Measurements from ENCODE around the gene NOL9.

NOL9 gene

GRCh38 chr1:6519491-6519934 lies 34.8 kb downstream of the NOL9 start:
- no peak for DNase-seq

GRCh38 chr1:6517435-6517851 lies 36.9 kb downstream of the NOL9 start:
- no peak for DNase-seq

GRCh38 chr1:6515771-6516170 lies 38.5 kb downstream of the NOL9 start:
- no peak for DNase-seq

- DNase-seq, result no peak
These were observed 41.0 kb downstream of the NOL9 start for GRCh38 chr1:6513320-6513801.

GRCh38 chr1:6512908-6513280 lies 41.4 kb downstream of the NOL9 start:
- no peak for DNase-seq

GRCh38 chr1:6512245-6512907 lies 41.9 kb downstream of the NOL9 start:
- DNase-seq, result no peak

- no peak for DNase-seq
These were observed 42.6 kb downstream of the NOL9 start for GRCh38 chr1:6511561-6512244.

- no peak for DNase-seq
These were observed 43.3 kb downstream of the NOL9 start for GRCh38 chr1:6511056-6511455.

- no peak for DNase-seq
These were observed 43.8 kb downstream of the NOL9 start for GRCh38 chr1:6510493-6510892.

- no peak for DNase-seq
These were observed 44.4 kb downstream of the NOL9 start for GRCh38 chr1:6509919-6510291.

GRCh38 chr1:6509220-6509918 lies 44.9 kb downstream of the NOL9 start:
- DNase-seq, result no peak

- no peak for DNase-seq
These were observed 45.5 kb downstream of the NOL9 start for GRCh38 chr1:6508816-6509189.

GRCh38 chr1:6508154-6508815 lies 46.0 kb downstream of the NOL9 start:
- no peak for DNase-seq

GRCh38 chr1:6507461-6507911 lies 46.8 kb downstream of the NOL9 start:
- DNase-seq, result no peak

- DNase-seq, result no peak
These were observed 47.3 kb downstream of the NOL9 start for GRCh38 chr1:6507037-6507428.

- DNase-seq, result no peak
These were observed 47.9 kb downstream of the NOL9 start for GRCh38 chr1:6506210-6507036.

GRCh38 chr1:6505367-6506209 lies 48.7 kb downstream of the NOL9 start:
- no peak for DNase-seq

- no peak for DNase-seq
These were observed 49.4 kb downstream of the NOL9 start for GRCh38 chr1:6504887-6505286.

GRCh38 chr1:6503884-6504602 lies 50.3 kb downstream of the NOL9 start:
- no peak for DNase-seq

GRCh38 chr1:6502000-6502891 lies 52.1 kb downstream of the NOL9 start:
- DNase-seq, result no peak
